Activated naive CD8-positive, alpha-beta T cell treated with anti-CD3 and anti-CD28 coated beads, Interleukin-2, amount 10 ng/mL, durations not matched to agents 7 days and 5 days (primary cell): Measurements from ENCODE around the gene MICALL1. TPM values are rescaled to one million over a fixed set of nuclear protein-coding genes. Genes with fewer than 3 reads are reported as not detected.
A peak's percentile ranks its signal among the peaks of the same experiment; 100 is the strongest.

Experiments
- ATAC-seq: fragments of 150-1000 bp; cut with Tn5 transposase; one replicate; pipeline ENCODE4 v1.10.0; 2021; ENCODE audit warnings: low read depth, moderate library complexity
- POLR2A ChIA-PET: fragments of 350-600 bp; sonication (Branson Sonifier 250); formaldehyde crosslinking; loops from one replicate; lab custom pipeline; 2021; ENCODE audit warnings: antibody characterized with exemption; lab: Charles Lee
- DNase-seq: peaks from one replicate; pipeline ENCODE4 v3.0.0; 2021
- H3K27ac Mint-ChIP-seq: one replicate; pipeline ENCODE4 v1.8.0; 2022; ENCODE audit warnings: mild to moderate bottlenecking, mixed read lengths
- H3K27me3 Mint-ChIP-seq: one replicate; pipeline ENCODE4 v1.8.0; 2022; ENCODE audit warnings: mild to moderate bottlenecking, moderate library complexity, mixed read lengths
- H3K36me3 Mint-ChIP-seq: one replicate; pipeline ENCODE4 v1.8.0; 2021; ENCODE audit warnings: mild to moderate bottlenecking, mixed read lengths
- H3K4me1 Mint-ChIP-seq: one replicate; pipeline ENCODE4 v1.8.0; 2021; ENCODE audit warnings: mixed read lengths
- H3K4me3 Mint-ChIP-seq: one replicate; pipeline ENCODE4 v1.8.0; 2022; ENCODE audit warnings: mild to moderate bottlenecking, moderate library complexity, mixed read lengths
- H3K9me3 Mint-ChIP-seq: one replicate; pipeline ENCODE4 v1.8.0; 2021; ENCODE audit warnings: mixed read lengths
- total RNA-seq, 2 experiments: library from RNA; stranded (reverse); gene quantifications; one replicate each; pipeline ENCODE4 v1.2.3, GENCODE V29; 2021

Gene MICALL1
- total RNA-seq, 2 experiments from 2014 or later = 27.9 to 31.3 TPM

DNA sequence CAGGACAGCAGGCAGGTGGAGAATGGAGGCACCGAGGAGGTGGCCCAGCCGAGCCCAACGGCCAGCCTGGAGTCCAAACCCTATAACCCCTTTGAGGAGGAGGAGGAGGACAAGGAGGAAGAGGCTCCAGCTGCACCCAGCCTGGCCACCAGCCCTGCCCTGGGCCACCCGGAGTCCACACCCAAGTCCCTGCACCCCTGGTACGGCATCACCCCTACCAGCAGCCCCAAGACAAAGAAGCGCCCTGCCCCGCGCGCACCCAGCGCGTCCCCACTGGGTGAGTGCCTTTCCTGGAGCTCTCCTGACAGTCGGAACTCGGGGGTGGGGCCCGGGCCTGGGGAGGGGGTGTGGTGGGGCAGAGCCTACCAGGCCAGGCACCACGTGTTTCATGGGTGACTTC, 19.7 kb downstream of the MICALL1 start:
- POLR2A ChIA-PET = interaction anchor here (1.5 kb wide), 1 partner anchor 30 kb away, joined by 6 read pairs; no protein-coding TSS in a partner anchor
- no peak for DNase-seq
- Mint-ChIP-seq H3K4me3 (no peak overlapping the region), H3K9me3 (no peaks in the 10 kb centered on the region), H3K36me3 (peaks cover 2% of the 10 kb centered on the region), H3K4me1 (no peaks in the 10 kb centered on the region), H3K27ac (no peak overlapping the region), H3K27me3 (no peaks in the 10 kb centered on the region)
- ATAC-seq = no peak

DNA sequence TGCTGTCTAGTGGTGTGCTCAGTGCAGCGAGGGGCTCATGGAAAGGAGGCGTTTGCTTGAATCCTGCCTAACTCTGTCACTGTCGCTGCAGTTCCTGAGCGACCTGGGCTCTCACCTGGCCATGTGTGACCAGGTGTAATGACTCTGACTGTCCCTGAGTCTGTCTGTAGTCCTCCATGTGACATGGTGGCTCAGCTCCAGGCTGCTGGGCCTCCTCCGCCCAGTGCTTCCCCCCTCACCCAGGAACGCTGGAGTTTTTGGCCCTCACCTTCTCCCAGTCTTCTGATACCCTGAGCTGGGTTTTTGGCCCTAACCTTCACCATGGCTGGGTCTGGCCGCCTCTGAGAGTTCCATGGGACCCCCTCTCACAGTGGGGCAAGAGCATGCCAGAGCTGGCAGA, 20.3 kb downstream of the MICALL1 start:
- H3K9me3 Mint-ChIP-seq = no peaks in the 10 kb centered on the region
- no peaks in the 10 kb centered on the region for H3K4me1 Mint-ChIP-seq
- no peak overlapping the region for H3K4me3 Mint-ChIP-seq
- no peaks in the 10 kb centered on the region for H3K27me3 Mint-ChIP-seq
- POLR2A ChIA-PET = interaction anchor here (1.5 kb wide), 1 partner anchor 30 kb away, joined by 6 read pairs; no protein-coding TSS in a partner anchor
- peaks cover 2% of the 10 kb centered on the region for H3K36me3 Mint-ChIP-seq
- H3K27ac Mint-ChIP-seq = no peak overlapping the region
- ATAC-seq (no peak), DNase-seq (no peak)

DNA sequence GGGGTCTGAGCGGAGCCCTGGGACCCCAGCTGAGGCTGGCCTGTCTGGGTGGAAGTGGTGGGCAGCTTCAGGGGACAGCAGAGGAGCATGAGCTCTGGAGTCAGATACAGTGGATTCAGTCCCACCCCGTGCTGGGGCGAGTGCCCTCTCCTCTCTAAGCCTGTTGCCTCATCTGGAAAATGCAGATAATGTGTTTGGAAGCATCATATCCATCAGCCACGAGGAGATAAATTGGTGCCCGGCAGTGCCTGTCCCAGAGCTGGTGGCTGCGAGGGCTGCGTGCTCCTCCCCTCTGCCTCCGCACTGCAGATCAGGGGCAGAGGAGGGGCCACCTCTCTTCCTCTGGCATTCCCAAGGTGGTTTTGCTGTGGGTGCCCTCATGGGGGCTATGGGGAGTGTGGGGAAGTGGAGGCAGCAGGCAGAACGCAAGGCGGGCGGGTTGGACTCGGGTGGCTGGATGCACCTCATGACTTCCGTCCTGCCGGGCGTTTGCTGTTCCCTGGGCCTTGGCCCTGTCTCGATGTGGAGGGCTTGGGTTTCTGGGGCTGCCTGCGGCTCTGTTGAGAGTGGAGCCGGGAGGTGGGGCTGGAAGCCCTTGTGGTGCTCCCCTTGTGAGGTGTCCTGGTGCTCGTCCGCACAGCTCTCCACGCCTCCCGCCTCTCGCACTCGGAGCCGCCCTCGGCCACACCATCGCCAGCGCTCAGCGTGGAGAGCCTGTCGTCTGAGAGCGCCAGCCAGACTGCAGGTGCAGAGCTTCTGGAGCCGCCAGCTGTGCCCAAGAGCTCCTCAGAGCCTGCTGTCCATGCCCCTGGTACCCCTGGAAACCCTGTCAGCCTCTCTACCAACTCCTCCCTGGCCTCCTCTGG, 20.9 kb downstream of the MICALL1 start:
- Mint-ChIP-seq H3K27ac (no peak overlapping the region), H3K4me3 (no peak overlapping the region), H3K9me3 (no peaks in the 10 kb centered on the region), H3K4me1 (no peaks in the 10 kb centered on the region), H3K27me3 (no peaks in the 10 kb centered on the region), H3K36me3 (peaks cover 2% of the 10 kb centered on the region)
- no peak for DNase-seq
- POLR2A ChIA-PET = interaction anchor here (0.5 to 1.2 kb wide), 3 partner anchors 12 to 21 kb away, joined by 3 read pairs; partner anchors contain the start of gene MICALL1
- ATAC-seq = no peak

DNA sequence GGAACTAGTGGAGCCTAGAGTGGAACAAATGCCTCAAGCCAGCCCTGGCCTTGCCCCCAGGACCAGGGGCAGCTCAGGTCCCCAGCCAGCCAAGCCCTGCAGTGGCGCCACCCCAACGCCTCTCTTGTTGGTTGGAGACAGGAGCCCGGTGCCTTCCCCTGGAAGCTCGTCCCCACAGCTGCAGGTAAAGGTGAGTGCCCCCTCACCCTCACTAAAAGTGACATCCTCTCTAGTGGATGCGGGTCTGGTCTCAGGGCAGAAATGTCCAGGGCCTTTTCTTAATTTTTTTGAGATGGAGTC, 21.5 kb downstream of the MICALL1 start:
- peaks cover 2% of the 10 kb centered on the region for H3K36me3 Mint-ChIP-seq
- no peaks in the 10 kb centered on the region for H3K27me3 Mint-ChIP-seq
- H3K27ac Mint-ChIP-seq = no peak overlapping the region
- DNase-seq = no peak
- POLR2A ChIA-PET = interaction anchor here (0.5 to 1.2 kb wide), 3 partner anchors 12 to 22 kb away, joined by 3 read pairs; partner anchors contain the start of gene MICALL1
- H3K4me1 Mint-ChIP-seq = no peaks in the 10 kb centered on the region
- no peaks in the 10 kb centered on the region for H3K9me3 Mint-ChIP-seq
- no peak for ATAC-seq
- H3K4me3 Mint-ChIP-seq = no peak overlapping the region

DNA sequence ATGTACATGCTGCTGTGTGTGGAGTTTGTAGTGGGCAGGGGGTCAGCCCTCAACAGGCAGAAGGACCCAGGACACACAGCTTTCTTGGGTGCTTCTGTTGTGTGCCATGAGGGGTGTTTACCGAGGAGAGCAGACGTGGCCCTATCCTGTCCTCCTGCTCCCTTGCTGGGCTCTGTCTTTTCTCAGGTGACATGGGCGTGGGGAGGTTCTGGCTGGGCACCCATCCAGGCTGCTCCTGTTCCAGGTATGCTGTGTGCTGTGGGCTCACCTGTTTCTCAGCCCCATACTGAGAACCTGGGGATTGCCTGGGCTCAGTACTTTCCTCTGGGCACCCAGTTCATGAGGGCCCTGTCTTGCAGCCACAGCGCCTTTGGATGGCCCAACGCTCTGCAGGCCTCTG, 23.3 kb downstream of the MICALL1 start:
- ATAC-seq (no peak), DNase-seq (no peak)
- POLR2A ChIA-PET = interaction anchor here (0.8 kb wide), 1 partner anchor 66 kb away, joined by 3 read pairs; no protein-coding TSS in a partner anchor
- Mint-ChIP-seq H3K4me3 (no peak overlapping the region), H3K27ac (no peak overlapping the region), H3K4me1 (peaks cover 6% of the 10 kb centered on the region), H3K27me3 (no peaks in the 10 kb centered on the region), H3K9me3 (no peaks in the 10 kb centered on the region), H3K36me3 (peaks cover 2% of the 10 kb centered on the region)

DNA sequence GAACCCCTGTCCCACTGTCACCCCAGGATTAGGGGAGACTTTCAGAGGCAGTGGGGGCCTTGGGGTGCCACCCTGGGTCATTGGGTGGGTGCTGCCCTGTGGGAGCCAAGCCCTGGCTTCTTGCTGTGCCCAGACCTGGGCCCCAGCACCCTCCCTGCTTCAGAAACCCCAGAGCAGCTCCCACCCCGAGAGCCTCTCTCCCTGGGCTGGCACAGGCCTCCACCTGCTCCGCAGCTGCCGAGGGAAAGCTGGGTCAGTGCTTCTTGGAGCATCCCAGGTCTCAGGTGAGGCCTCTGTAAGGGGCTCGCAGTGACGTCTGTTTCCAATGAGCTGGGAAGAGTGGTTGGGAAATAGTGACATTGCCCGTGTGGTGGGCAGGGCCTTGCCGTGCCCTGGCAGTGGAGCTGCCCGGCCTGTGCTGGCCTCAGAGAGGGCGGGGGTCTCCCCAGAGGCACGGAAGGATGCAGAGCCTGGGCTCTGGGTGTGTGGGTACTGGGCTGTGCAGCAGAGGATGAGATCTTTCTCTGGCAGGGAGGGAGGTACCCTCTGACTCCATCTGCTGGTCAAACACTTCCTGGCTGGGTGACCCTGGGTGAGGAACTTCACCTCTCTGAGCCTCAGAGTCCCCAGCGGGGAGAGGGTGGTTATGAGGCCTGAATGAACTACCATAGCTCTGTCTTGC, 24.3 kb downstream of the MICALL1 start:
- H3K4me3 Mint-ChIP-seq = no peak overlapping the region

DNA sequence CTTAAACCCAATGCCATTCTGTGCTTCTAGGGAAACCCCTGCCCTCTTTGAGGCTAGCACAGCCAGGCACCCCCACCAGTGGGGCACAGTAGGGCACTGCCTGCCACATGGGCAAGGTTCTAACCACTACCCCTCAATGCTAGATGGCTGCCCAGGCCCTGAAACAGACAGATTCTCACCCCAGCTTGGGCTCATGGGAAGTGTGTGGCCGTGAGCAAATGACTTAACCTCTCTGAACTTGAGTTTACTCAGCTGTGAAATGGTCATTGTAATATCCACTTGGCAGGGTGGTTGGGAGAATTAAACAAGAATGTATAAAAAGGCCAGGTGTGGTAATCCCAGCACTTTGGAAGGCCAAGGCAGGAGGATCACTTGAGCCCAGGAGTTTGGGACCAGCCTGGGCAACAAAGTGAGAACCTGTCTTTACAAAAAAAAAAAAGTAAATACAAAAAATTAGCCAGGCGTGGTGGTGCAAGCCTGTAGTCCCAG, 24.9 kb downstream of the MICALL1 start:
- Mint-ChIP-seq H3K4me1 (peaks cover 6% of the 10 kb centered on the region), H3K4me3 (no peak overlapping the region), H3K27ac (no peak overlapping the region), H3K9me3 (no peaks in the 10 kb centered on the region), H3K36me3 (peaks cover 2% of the 10 kb centered on the region), H3K27me3 (no peaks in the 10 kb centered on the region)
- no peak for DNase-seq
- POLR2A ChIA-PET = interaction anchor here (0.9 kb wide), 1 partner anchor 25 kb away, joined by 5 read pairs; the partner anchor contains the start of gene MICALL1
- no peak for ATAC-seq

More for the DNA sequence above, 24.3 kb downstream of the MICALL1 start:
- Mint-ChIP-seq H3K9me3 (no peaks in the 10 kb centered on the region), H3K36me3 (peaks cover 2% of the 10 kb centered on the region), H3K27me3 (no peaks in the 10 kb centered on the region), H3K27ac (no peak overlapping the region), H3K4me1 (peaks cover 6% of the 10 kb centered on the region)
- no peak for DNase-seq
- ATAC-seq = peak; percentile 25
- POLR2A ChIA-PET = interaction anchor here (0.8 to 0.9 kb wide), 2 partner anchors 25 to 67 kb away, joined by 3 to 5 read pairs; partner anchors contain the start of gene MICALL1

DNA sequence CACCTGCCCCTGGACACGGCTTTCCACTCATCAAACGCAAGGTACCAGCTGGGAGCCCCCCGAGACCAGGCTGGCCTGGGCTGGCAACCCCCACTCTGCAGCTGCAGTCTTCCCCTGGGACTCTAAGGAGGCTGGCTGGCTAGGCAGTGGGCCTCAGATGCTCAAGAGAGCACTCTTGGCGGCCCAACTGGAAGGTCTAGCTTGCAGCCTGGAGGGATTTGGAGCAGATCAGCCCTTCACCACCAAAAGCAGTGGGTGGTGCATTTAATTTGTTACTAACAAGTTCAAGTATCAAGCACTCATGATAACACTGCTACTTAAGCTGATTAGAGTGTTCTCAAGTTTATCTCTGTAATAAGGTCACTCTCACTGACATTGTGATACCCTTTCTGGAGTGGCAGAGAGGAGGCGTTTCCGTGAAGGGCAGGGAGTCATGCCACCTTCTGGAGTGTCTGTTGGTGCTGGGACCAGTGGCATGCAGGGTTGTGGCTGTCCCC, 25.8 kb downstream of the MICALL1 start:
- Mint-ChIP-seq H3K36me3 (peaks cover 2% of the 10 kb centered on the region), H3K27me3 (no peaks in the 10 kb centered on the region), H3K4me3 (no peak overlapping the region), H3K4me1 (peaks cover 6% of the 10 kb centered on the region), H3K9me3 (no peaks in the 10 kb centered on the region), H3K27ac (no peak overlapping the region)
- no peak for DNase-seq
- POLR2A ChIA-PET = interaction anchor here (0.6 to 1.6 kb wide), 3 partner anchors 26 to 56 kb away, joined by 3 to 7 read pairs (median 5); partner anchors contain the start of gene MICALL1
- ATAC-seq = no peak

DNA sequence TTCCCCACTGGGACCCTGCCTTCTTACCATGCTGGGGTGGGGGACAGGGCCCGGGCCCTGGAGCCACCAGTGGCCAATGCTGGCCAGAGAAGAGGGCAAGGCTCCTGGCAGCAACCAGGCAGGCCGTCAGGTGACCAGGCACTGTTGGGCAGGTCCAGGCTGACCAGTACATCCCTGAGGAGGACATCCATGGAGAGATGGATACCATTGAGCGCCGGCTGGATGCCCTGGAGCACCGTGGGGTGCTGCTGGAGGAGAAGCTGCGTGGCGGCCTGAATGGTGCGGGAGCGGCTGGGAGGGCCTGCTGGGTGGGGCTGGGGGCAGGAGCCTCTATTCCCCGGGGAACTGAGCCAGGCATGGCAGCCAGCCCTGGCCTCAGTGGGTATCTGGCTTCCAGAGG, 26.3 kb downstream of the MICALL1 start:
- POLR2A ChIA-PET = interaction anchor here (1.1 to 1.6 kb wide), 2 partner anchors 26 to 36 kb away, joined by 3 to 5 read pairs; partner anchors contain the start of gene MICALL1
- Mint-ChIP-seq H3K4me3 (no peak overlapping the region), H3K27ac (no peak overlapping the region), H3K9me3 (no peaks in the 10 kb centered on the region), H3K36me3 (peaks cover 2% of the 10 kb centered on the region), H3K27me3 (no peaks in the 10 kb centered on the region), H3K4me1 (peaks cover 6% of the 10 kb centered on the region)
- ATAC-seq (no peak), DNase-seq (no peak)

DNA sequence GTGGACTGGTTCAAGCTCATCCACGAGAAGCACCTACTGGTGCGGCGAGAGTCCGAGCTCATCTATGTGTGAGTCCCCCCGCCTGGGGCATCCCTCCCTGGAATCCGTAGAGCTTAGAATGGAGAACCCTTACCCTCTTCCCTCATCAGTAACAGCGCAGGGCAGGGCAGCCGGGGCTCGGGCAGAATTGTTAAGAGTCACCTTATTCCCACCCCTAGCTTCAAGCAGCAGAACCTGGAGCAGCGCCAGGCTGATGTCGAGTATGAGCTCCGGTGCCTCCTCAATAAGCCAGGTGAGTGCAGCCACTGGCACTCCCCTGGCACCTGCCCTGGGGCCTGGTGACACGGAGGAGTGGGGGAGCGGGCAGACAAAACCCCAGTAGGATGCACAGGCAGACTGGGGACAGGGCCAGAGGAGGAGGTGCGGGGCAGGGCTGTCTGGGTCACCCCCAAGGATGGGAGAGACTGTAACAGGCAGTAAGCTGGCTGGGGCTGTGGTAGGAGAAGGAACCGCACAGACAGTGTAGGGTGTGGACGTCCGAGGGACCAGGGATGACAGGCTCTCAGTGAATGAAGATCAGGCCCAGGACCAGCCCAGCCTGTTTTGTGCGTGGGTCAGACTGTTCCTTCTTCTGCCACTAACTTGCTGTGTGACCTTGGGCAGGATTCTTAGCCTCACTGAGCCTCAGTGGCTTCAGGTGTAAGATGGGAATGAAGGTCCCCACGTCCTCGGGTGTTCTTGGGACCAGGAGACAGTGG, 26.9 kb downstream of the MICALL1 start:
- Mint-ChIP-seq H3K4me1 (peaks cover 6% of the 10 kb centered on the region), H3K4me3 (no peak overlapping the region), H3K36me3 (peaks cover 2% of the 10 kb centered on the region), H3K9me3 (no peaks in the 10 kb centered on the region), H3K27ac (no peak overlapping the region), H3K27me3 (no peaks in the 10 kb centered on the region)
- ATAC-seq (no peak), DNase-seq (no peak)
- POLR2A ChIA-PET = interaction anchor here (0.6 to 1.6 kb wide), 2 partner anchors 27 to 667 kb away, joined by 3 to 5 read pairs; partner anchors contain the start of gene MICALL1

DNA sequence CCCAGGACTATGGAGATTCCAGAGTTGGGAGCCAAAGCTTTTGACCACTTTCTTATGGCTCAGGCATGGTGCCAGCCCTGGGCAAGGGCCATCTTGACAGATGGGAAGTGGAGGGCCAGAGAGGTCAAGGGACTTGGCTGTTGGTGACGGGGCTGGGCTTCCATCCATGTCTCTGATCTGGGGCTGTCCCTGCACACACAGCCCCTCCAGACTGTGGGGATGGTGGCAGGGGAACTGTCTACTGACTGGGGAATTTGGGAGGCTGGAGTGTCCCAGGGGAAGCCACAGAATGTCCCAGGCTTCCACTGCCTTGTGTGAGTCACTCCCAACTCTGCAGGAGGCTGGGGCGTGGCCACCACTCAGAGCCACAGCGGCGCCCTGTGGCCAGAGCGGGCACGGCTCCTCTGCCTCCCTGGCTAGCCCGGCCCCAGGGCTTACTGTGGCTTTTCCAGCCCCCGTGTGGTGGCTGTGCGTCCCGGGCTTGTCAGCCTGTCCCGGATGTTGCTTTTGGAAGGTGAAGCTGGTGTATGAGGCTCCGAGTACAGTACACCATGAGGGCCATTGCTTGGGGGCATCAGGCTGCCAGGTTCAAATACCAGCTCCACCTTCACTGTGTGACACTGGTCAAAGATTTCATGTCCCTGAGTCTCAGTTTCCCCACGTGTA, 27.7 kb downstream of the MICALL1 start:
- POLR2A ChIA-PET = interaction anchor here (1.0 to 1.6 kb wide), 2 partner anchors 28 to 38 kb away, joined by 3 to 5 read pairs; partner anchors contain the start of gene MICALL1
- no peaks in the 10 kb centered on the region for H3K27me3 Mint-ChIP-seq
- no peak overlapping the region for H3K4me3 Mint-ChIP-seq
- peaks cover 6% of the 10 kb centered on the region for H3K4me1 Mint-ChIP-seq
- peak overlapping the region; percentile 54 for H3K27ac Mint-ChIP-seq
- H3K9me3 Mint-ChIP-seq = no peaks in the 10 kb centered on the region
- ATAC-seq (peak; percentile 95), DNase-seq (peak; percentile 90)
- peaks cover 2% of the 10 kb centered on the region for H3K36me3 Mint-ChIP-seq
